GM12878 (cell line): ENCODE data around the gene UVRAG. TPM values are rescaled to one million over a fixed set of nuclear protein-coding genes. Genes with fewer than 3 reads are reported as not detected.

ENCODE experiments used
- ATAC-seq: fragments of 200-7000 bp; cut with Tn5 transposase; 3 replicates; pipeline ENCODE4 v1.9.1; 2020; ENCODE audit warnings: mild to moderate bottlenecking, moderate library complexity
- BruUV-seq: library from RNA; stranded (reverse); fragments of 400-500 nt; replicated peaks from 2 replicates; lab custom pipeline; 2021; lab: Mats Ljungman, UMichigan
- CTCF ChIA-PET: fragments of 300-600 bp; sonication (Branson Sonifier 250); formaldehyde crosslinking; extraction: SDS; loops from one replicate; lab custom pipeline; 2021; ENCODE audit warnings: inconsistent platforms; lab: Yijun Ruan, JAX
- POLR2A ChIA-PET: fragments of 350-600 bp; formaldehyde crosslinking; extraction: SDS; loops from one replicate; lab custom pipeline; 2021; ENCODE audit warnings: inconsistent platforms; lab: Charles Lee
- RAD21 ChIA-PET: fragments of 300-600 bp; sonication (Branson Sonifier 250); formaldehyde crosslinking; loops from one replicate; lab custom pipeline; 2023; ENCODE audit warnings: antibody characterized with exemption; ENCODE audit not compliant: unreplicated experiment; lab: Charles Lee
- SMC1A ChIA-PET: fragments of 300-600 bp; sonication (Branson Sonifier 250); formaldehyde crosslinking; loops from one replicate; lab custom pipeline; 2023; ENCODE audit not compliant: unreplicated experiment, uncharacterized antibody; lab: Charles Lee
- DNase-seq: peaks from one replicate; pipeline ENCODE4 v3.0.0-alpha.2; 2011; ENCODE audit warnings: low read depth, low spot score
- FAIRE-seq: peaks from 3 replicates; lab custom pipeline; 2011; peaks lifted over from hg19 to GRCh38; lab: Jason Lieb, UNC
- H2AFZ ChIP-seq: 2 replicates; pipeline ENCODE4 v1.6.0; 2011; ENCODE audit warnings: low read depth, low read length, control low read depth; ENCODE audit not compliant: control insufficient read depth
- H3K27ac ChIP-seq: 2 replicates; pipeline ENCODE4 v1.5.1; 2011; ENCODE audit warnings: control low read depth; ENCODE audit not compliant: control insufficient read depth, insufficient read depth
- H3K27me3 ChIP-seq, 2 experiments: replicated peaks in 1 of 2; 2 replicates each; pipeline versions ENCODE4 v1.6.0 to v1.6.1; 2011; ENCODE audit warnings: low read length in 1 of 2; ENCODE audit not compliant: control insufficient read depth in 2 of 2, insufficient read depth in 2 of 2
- H3K36me3 ChIP-seq, 2 experiments: 2 replicates each; pipeline ENCODE4 v1.5.1; 2011; ENCODE audit warnings: low read length in 1 of 2; ENCODE audit not compliant: control insufficient read depth in 2 of 2, insufficient read depth in 2 of 2
- H3K4me1 ChIP-seq: 2 replicates; pipeline ENCODE4 v1.6.1; 2011; ENCODE audit warnings: mild to moderate bottlenecking, low read length, moderate library complexity, mixed read lengths; ENCODE audit not compliant: control insufficient read depth, insufficient read depth
- H3K4me2 ChIP-seq: 2 replicates; pipeline ENCODE4 v1.6.0; 2011; ENCODE audit warnings: control low read depth; ENCODE audit not compliant: control insufficient read depth, insufficient read depth
- H3K4me3 ChIP-seq: fragments of 200-600 bp; sonication (generic); 2 replicates; pipeline ENCODE4 v1.5.1; 2016
- H3K79me2 ChIP-seq: 2 replicates; pipeline ENCODE4 v1.6.0; 2011; ENCODE audit warnings: low read length; ENCODE audit not compliant: control insufficient read depth, insufficient read depth
- H3K9ac ChIP-seq: 2 replicates; pipeline ENCODE4 v1.8.0; 2011; ENCODE audit warnings: low read length, control low read depth, mixed read lengths; ENCODE audit not compliant: control insufficient read depth, insufficient read depth
- H3K9me3 ChIP-seq: replicated peaks from 3 replicates; pipeline ENCODE4 v1.5.1; 2011; ENCODE audit warnings: mild to moderate bottlenecking, low read length; ENCODE audit not compliant: control insufficient read depth, insufficient read depth
- H4K20me1 ChIP-seq: 2 replicates; pipeline ENCODE4 v1.6.0; 2011; ENCODE audit not compliant: control insufficient read depth, insufficient read depth
- RUNX3 ChIP-seq: IDR thresholded peaks from 2 replicates; pipeline ENCODE4 v1.6.1; 2012; ENCODE audit warnings: low read length, inconsistent platforms
- SPI1 ChIP-seq: IDR thresholded peaks from 2 replicates; pipeline ENCODE4 v1.6.1; 2011; ENCODE audit warnings: low read depth, mild to moderate bottlenecking, low read length, moderate library complexity, borderline replicate concordance; ENCODE audit not compliant: insufficient read depth
- TCF3 ChIP-seq: IDR thresholded peaks from 2 replicates; pipeline ENCODE4 v1.6.1; 2012; ENCODE audit warnings: low read depth, mild to moderate bottlenecking, low read length, borderline replicate concordance; ENCODE audit not compliant: insufficient read depth
- WGBS: methylation state at CpG from one replicate; pipeline ENCODE4 v1.1.6; 2016; ENCODE audit warnings: low lambda C conversion rate; ENCODE audit not compliant: insufficient replicate concordance, insufficient coverage; ENCODE audit errors: missing lambda C conversion rate; 5-methylcytosine and 5-hydroxymethylcytosine counted together
- in situ Hi-C: fragments of 300-500 bp; cut with MboI; formaldehyde crosslinking; loops from 9 replicates; pipeline ENCODE4 v1.14.3; 2018; ENCODE audit warnings: mixed read lengths
- intact Hi-C: fragments of 100-400 bp; cut with micrococcal nuclease; formaldehyde crosslinking; loops from one replicate; pipeline ENCODE4 v1.14.2; 2022; ENCODE audit not compliant: unreplicated experiment
- polyA plus RNA-seq, 11 experiments: library from polyadenylated mRNA; depleted of rRNA in 4 of 11; unstranded in 6 of 11; stranded (reverse) in 5 of 11; fragments of >200 nt; fragmentation: Nextera tagmentation in 4 of 11; fragmentation: Illumina TruSeq in 1 of 11; extraction: Ambion mirVana in 4 of 11; extraction: Trizol in 1 of 11; gene quantifications; 1 replicate in 1 of 11; 2 replicates in 10 of 11; pipeline versions ENCODE4 v1.2.1 to v1.2.3, GENCODE V29; 2011 to 2016; ENCODE audit warnings: inconsistent platforms in 2 of 11, missing spikeins in 2 of 11, low read depth in 1 of 11
- total RNA-seq, 4 experiments: library from RNA; depleted of rRNA in 3 of 4; stranded (reverse); fragments of >200 nt in 3 of 4; fragmentation: Illumina TruSeq in 1 of 4; extraction: Trizol in 1 of 4; gene quantifications; 2 replicates each; pipeline versions ENCODE4 v1.2.1 to v1.2.3, GENCODE V29; 2013 to 2021
- TF ChIP-seq, protein P1 (sequence below): fragments of 450-650 bp; formaldehyde crosslinking; IDR thresholded peaks from 2 replicates; pipeline ENCODE4 v1.4.0; 2022; ENCODE audit warnings: mild to moderate bottlenecking, moderate library complexity

Gene UVRAG
- total and polyA plus RNA-seq, 10 of the 15 experiments (the other 5 are each of a cell fraction or from before 2014, with no cell fraction given), result 7.0 to 43.4 (median 37.0) TPM

DNA sequence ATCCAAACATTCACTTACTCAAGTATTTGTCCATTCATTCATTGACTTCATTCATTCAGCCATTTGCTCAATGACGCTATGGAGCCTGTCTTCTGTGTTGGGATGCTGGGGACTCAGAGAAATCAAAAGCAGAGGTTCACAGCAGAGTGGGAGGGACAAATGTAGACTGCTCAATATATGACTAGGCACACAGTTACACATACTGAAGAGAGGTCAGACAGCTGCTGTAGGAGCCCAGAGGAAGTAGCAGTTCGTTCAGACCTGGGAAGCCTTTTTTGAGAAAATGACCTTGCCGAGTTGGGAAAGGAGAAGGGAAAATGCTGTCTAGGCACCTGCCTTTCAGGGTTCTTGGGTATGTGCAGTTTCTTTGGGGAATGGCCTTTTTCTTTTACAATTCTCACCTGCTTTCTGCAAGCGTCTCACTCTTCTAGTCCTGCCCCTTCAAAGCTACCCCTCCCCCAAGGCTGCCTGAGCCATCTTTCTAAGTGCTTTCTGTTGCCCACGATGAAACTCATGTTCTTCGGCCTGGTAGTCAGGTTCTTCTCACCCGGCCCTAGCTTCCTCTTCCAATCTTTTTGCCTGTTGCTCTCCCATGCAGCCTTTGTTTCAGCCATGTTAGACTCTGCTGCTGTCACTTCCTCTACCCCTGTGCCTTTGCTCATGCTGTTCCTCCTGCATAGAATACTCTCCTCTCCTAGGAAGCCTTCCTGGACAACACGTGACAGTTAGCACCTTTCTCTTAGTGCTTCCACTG lies 4.2 kb upstream of the UVRAG start (continued):
- TF ChIP-seq, protein P1, sequence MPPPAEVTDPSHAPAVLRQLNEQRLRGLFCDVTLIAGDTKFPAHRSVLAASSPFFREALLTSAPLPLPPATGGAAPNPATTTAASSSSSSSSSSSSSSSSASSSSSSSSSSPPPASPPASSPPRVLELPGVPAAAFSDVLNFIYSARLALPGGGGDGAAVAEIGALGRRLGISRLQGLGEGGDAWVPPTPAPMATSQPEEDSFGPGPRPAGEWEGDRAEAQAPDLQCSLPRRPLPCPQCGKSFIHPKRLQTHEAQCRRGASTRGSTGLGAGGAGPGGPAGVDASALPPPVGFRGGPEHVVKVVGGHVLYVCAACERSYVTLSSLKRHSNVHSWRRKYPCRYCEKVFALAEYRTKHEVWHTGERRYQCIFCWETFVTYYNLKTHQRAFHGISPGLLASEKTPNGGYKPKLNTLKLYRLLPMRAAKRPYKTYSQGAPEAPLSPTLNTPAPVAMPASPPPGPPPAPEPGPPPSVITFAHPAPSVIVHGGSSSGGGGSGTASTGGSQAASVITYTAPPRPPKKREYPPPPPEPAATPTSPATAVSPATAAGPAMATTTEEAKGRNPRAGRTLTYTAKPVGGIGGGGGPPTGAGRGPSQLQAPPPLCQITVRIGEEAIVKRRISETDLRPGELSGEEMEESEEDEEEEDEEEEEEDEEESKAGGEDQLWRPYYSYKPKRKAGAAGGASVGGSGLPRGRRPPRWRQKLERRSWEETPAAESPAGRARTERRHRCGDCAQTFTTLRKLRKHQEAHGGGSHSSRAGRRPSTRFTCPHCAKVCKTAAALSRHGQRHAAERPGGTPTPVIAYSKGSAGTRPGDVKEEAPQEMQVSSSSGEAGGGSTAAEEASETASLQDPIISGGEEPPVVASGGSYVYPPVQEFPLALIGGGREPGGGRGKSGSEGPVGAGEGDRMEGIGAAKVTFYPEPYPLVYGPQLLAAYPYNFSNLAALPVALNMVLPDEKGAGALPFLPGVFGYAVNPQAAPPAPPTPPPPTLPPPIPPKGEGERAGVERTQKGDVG (CRISPR knock-in tag), result no peak
- peak; percentile 32 for TF ChIP-seq RUNX3

DNA sequence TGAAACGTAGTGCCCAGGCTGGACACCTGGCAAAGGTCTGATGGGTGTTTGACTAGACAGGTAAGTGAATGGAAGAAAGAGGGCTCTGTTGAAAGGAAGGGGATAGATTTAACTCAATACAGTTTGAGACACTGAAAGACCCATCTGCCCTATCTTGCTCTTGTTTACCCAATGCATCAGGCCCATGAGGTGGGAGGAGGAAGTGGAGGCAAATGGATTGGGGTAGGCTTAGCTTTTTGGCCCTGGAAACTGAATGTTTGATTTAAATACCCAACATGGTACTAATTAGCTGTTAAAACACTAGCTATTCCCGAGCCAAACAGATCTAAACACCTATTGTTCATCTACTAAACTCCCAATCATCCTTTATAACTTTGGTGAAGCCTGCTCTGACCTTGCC lies 3.5 kb upstream of the UVRAG start:
- intact Hi-C loops (loop anchor here (10.0 kb wide), 1 partner anchor 1817 kb away; no protein-coding TSS in a partner anchor), in situ Hi-C loops (no loop called here)
- FAIRE-seq (no peak), DNase-seq (no peak), ATAC-seq (no peak)
- no TSS peak for BruUV-seq
- H3K9ac ChIP-seq, result peak overlapping the region; percentile 43
- SMC1A ChIA-PET, result interaction anchor here (1.0 to 6.5 kb wide), 11 partner anchors 9 to 423 kb away, joined by 3 to 111 read pairs (median 8); partner anchors contain the start of gene DGAT2
- H3K4me3 ChIP-seq, result peak overlapping the region; percentile 86
- no peaks in the 10 kb centered on the region for H3K9me3 ChIP-seq
- H2AFZ ChIP-seq, result peak overlapping the region; percentile 38
- H3K4me2 ChIP-seq, result peak overlapping the region; percentile 88
- H4K20me1 ChIP-seq, result no peaks in the 10 kb centered on the region
- WGBS, result 13% methylated on average over 2 of the region's 2 CpGs
- no peaks in the 10 kb centered on the region for H3K36me3 ChIP-seq
- TF ChIP-seq TCF3 (no peak), SPI1 (peak; percentile 27; the same call in 1 of the 2 replicates)
- H3K4me1 ChIP-seq, result peaks cover 41% of the 10 kb centered on the region
- H3K27me3 ChIP-seq, result no peaks in the 10 kb centered on the region
- CTCF ChIA-PET, result interaction anchor here (0.9 to 13.1 kb wide), 11 partner anchors 9 to 341 kb away, joined by 3 to 183 read pairs (median 8); no protein-coding TSS in a partner anchor
- POLR2A ChIA-PET, result interaction anchor here (1.2 to 8.7 kb wide), 10 partner anchors 9 to 82 kb away, joined by 3 to 173 read pairs (median 6); no protein-coding TSS in a partner anchor
- RAD21 ChIA-PET, result interaction anchor here (0.9 to 10.4 kb wide), 9 partner anchors 8 to 341 kb away, joined by 3 to 111 read pairs (median 13); no protein-coding TSS in a partner anchor
- peaks cover 48% of the 10 kb centered on the region for H3K79me2 ChIP-seq
- H3K27ac ChIP-seq, result peak overlapping the region; percentile 85
